ENCODE data around the gene USPL1. TPM values are rescaled to one million over a fixed set of nuclear protein-coding genes. Genes with fewer than 3 reads are reported as not detected.
"Not testable (repeated sequence)": the region's sequence is repeated elsewhere in the genome, so short reads cannot be mapped to it uniquely, and the experiment has no call there.

Gene USPL1
- total and polyA plus RNA-seq, 4 experiments from 2014 or later = 13.5 to 31.8 (median 22.7) TPM

DNA sequence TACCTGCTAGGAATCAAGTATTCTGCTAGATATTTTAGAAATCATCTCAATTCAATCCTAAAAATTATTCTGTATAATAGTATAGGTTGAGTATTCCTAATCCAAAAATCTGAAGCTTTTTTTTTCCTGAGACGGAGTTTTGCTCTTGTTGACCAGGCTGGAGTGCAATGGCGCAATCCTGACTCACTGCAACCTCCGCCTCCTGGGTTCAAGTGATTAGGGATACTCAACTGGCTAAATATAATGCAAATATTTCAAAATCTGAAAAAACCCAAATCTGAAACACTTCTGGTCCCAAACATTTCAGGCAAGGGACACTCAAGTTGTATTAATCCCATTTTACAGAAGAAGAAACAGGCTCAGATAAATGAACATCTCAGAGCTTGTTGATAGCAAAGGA is 17.2 kb upstream of the USPL1 start:
- Mint-ChIP-seq H3K27ac (no peak overlapping the region), H3K4me1 (no peaks in the 10 kb centered on the region), H3K27me3 (no peaks in the 10 kb centered on the region), H3K9me3 (no peaks in the 10 kb centered on the region), H3K4me3 (no peak overlapping the region), H3K36me3 (peaks cover 0 to 10% of the 10 kb centered on the region in 2 donors)
- CTCF ChIA-PET (ENCODE audit: partially characterized antibody) = no interaction called here
- no peaks in the 10 kb centered on the region for H3K9me3 ChIP-seq (ENCODE audit: control insufficient read depth in 1 of 2, low read length in 2 of 2)
- no peak overlapping the region for H3K27ac ChIP-seq (ENCODE audit: low read depth, low read length)
- no peak overlapping the region for H3K4me3 ChIP-seq (ENCODE audit: low read length in 2 of 2)
- POLR2A ChIA-PET (ENCODE audit: partially characterized antibody) = no interaction called here
- H3K4me1 ChIP-seq (ENCODE audit: insufficient read depth, low read length) = no peaks in the 10 kb centered on the region
- no peaks in the 10 kb centered on the region for H3K27me3 ChIP-seq (ENCODE audit: insufficient read depth, low read length)
- intact Hi-C loops (cut with micrococcal nuclease) = no loop called here
- no peaks in the 10 kb centered on the region for H3K36me3 ChIP-seq (ENCODE audit: insufficient read depth, low read length)
- DNase-seq = no peak

DNA sequence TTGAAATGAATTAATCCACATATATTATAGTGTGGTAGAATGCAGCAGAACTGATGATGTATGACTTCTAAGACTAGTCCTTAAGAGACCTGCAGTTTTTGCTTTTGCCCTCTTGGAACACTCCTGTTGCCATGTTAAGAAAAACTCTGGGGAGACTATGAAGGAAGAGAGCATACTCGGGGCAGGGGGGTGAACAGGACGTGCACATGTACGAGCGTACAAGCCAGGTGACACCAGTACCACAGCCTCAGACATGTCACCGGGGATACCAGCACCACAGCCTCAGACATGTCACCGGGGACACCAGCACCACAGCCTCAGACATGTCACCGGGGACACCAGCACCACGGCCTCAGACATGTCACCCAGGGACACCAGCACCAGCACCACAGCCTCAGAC is 15.9 kb upstream of the USPL1 start:
- Mint-ChIP-seq H3K4me1 (no peaks in the 10 kb centered on the region), H3K4me3 (no peak overlapping the region), H3K27me3 (no peaks in the 10 kb centered on the region), H3K36me3 (no peaks in the 10 kb centered on the region), H3K27ac (no peak overlapping the region), H3K9me3 (no peaks in the 10 kb centered on the region)
- ChIA-PET POLR2A (ENCODE audit: partially characterized antibody) (no interaction called here), CTCF (ENCODE audit: partially characterized antibody) (interaction anchor here (1.6 kb wide), 1 partner anchor 24 kb away, joined by 4 read pairs; no protein-coding TSS in a partner anchor)
- peaks cover under 1% of the 10 kb centered on the region for H3K4me1 ChIP-seq (ENCODE audit: insufficient read depth, low read length)
- intact Hi-C loops (cut with micrococcal nuclease) = no loop called here
- no peak overlapping the region for H3K4me3 ChIP-seq (ENCODE audit: low read length in 2 of 2)
- H3K27me3 ChIP-seq (ENCODE audit: insufficient read depth, low read length) = no peaks in the 10 kb centered on the region
- no peaks in the 10 kb centered on the region for H3K36me3 ChIP-seq (ENCODE audit: insufficient read depth, low read length)
- DNase-seq = no peak
- H3K9me3 ChIP-seq (ENCODE audit: control insufficient read depth in 1 of 2, low read length in 2 of 2) = no peaks in the 10 kb centered on the region
- H3K27ac ChIP-seq (ENCODE audit: low read depth, low read length) = no peak overlapping the region

DNA sequence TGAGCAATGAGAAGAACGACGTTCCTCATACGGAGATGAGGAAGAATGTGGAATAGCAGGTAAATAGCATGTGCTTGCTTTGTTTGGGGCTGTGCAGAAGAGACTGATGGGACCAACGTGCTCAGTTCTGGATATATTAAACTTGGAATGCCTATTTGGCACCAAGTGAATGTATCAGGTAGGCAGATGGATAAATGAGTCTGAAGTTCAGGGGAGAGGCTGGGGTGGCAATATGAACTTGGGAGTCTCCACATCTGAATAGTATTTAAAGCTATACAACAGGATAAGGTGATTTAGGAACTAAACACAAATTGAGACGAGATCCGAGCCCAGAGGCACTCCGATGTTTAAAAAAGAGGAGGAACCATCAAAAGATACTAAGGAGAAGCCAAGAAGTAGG is 12.7 kb upstream of the USPL1 start:
- H3K4me1 ChIP-seq (ENCODE audit: insufficient read depth, low read length) = peaks cover 19% of the 10 kb centered on the region
- no peaks in the 10 kb centered on the region for H3K36me3 ChIP-seq (ENCODE audit: insufficient read depth, low read length)
- Mint-ChIP-seq H3K4me1 (peaks cover 16 to 24% (median 17%) of the 10 kb centered on the region in 4 donors), H3K27ac (no peak overlapping the region), H3K27me3 (no peaks in the 10 kb centered on the region), H3K4me3 (no peak overlapping the region), H3K9me3 (no peaks in the 10 kb centered on the region), H3K36me3 (peaks cover 0 to 6% of the 10 kb centered on the region in 2 donors)
- H3K4me3 ChIP-seq (ENCODE audit: low read length in 2 of 2) = no peak overlapping the region
- ChIA-PET POLR2A (ENCODE audit: partially characterized antibody) (interaction anchor here (0.6 to 4.7 kb wide), 2 partner anchors 12 to 36 kb away, joined by 3 to 90 read pairs; partner anchors contain the start of gene USPL1), CTCF (ENCODE audit: partially characterized antibody) (interaction anchor here (0.8 kb wide), 1 partner anchor 23 kb away, joined by 4 read pairs; no protein-coding TSS in a partner anchor)
- intact Hi-C loops (cut with micrococcal nuclease) = no loop called here
- H3K9me3 ChIP-seq (ENCODE audit: control insufficient read depth in 1 of 2, low read length in 2 of 2) = no peaks in the 10 kb centered on the region
- H3K27me3 ChIP-seq (ENCODE audit: insufficient read depth, low read length) = no peaks in the 10 kb centered on the region
- DNase-seq = no peak
- H3K27ac ChIP-seq (ENCODE audit: low read depth, low read length) = no peak overlapping the region

DNA sequence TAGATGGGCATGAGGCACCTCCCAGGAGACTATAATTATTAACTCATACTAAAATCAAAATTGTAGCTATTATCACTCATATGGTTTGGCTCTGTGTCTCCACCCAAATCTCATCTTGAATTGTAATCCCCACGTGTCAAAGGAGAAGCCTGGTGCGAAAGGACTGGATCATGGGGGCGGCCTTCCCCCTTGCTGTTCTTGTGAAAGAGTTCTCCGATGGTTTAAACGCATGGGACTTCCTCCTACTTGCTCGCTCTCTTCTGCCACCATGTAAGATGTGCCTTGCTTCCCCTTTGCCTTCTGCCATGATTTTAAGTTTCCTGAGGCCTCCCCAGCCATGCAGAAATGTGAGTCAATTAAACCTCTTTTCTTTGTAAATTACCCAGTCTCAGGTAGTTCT is 10.5 kb upstream of the USPL1 start:
- intact Hi-C loops (cut with micrococcal nuclease); H3K9me3 ChIP-seq (ENCODE audit: control insufficient read depth in 1 of 2, low read length in 2 of 2); H3K27ac ChIP-seq (ENCODE audit: low read depth, low read length); H3K27me3 Mint-ChIP-seq; DNase-seq; H3K27me3 ChIP-seq (ENCODE audit: insufficient read depth, low read length); H3K4me3 ChIP-seq (ENCODE audit: low read length in 2 of 2); H3K36me3 ChIP-seq (ENCODE audit: insufficient read depth, low read length); H3K9me3 Mint-ChIP-seq: not testable (repeated sequence)
- peak overlapping the region; percentile 61 to 94 (median 86) for H3K27ac Mint-ChIP-seq
- H3K4me3 Mint-ChIP-seq = peak overlapping the region in 2 of 8 donors; percentile 2 to 22
- ChIA-PET POLR2A (ENCODE audit: partially characterized antibody) (interaction anchor here (1.2 to 4.7 kb wide), 2 partner anchors 10 to 141 kb away, joined by 6 to 90 read pairs; partner anchors contain the start of genes HMGB1 and USPL1), CTCF (ENCODE audit: partially characterized antibody) (interaction anchor here (1.6 to 3.4 kb wide), 2 partner anchors 26 to 233 kb away, joined by 5 to 12 read pairs; no protein-coding TSS in a partner anchor)
- H3K4me1 ChIP-seq (ENCODE audit: insufficient read depth, low read length) = peaks cover 19% of the 10 kb centered on the region
- peaks cover 0 to 12% of the 10 kb centered on the region in 2 donors for H3K36me3 Mint-ChIP-seq
- H3K4me1 Mint-ChIP-seq = peaks cover 18 to 29% (median 18%) of the 10 kb centered on the region in 4 donors

DNA sequence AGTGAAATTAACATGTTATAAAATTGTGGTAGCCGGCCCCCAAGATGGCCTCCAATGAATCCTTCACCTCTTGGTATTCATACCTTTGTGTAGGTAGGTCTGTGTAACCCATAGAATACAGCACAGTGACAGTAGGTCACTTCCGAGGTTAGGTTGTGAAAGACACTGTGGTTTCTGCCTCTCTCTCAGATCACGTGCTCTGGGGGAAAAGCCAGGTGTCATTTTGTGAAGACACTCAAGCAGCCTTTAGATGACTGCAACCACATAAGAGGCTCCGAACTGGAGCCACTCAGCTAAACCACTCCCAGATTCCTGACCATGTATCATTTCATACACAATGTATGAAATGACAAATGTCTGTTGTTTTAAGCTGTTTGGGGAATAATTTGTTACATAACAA is 9.8 kb upstream of the USPL1 start:
- Mint-ChIP-seq H3K36me3 (peaks cover 0 to 12% of the 10 kb centered on the region in 2 donors), H3K27ac (peak overlapping the region; percentile 84 to 90 (median 87)), H3K4me3 (peak overlapping the region in 7 of 8 donors; percentile 10 to 50 (median 17)), H3K9me3 (no peaks in the 10 kb centered on the region), H3K4me1 (peaks cover 18 to 29% (median 18%) of the 10 kb centered on the region in 4 donors), H3K27me3 (no peaks in the 10 kb centered on the region)
- H3K9me3 ChIP-seq (ENCODE audit: control insufficient read depth in 1 of 2, low read length in 2 of 2) = no peaks in the 10 kb centered on the region
- CTCF ChIA-PET (ENCODE audit: partially characterized antibody) = interaction anchor here (1.1 to 3.4 kb wide), 3 partner anchors 8 to 233 kb away, joined by 3 to 12 read pairs (median 5); no protein-coding TSS in a partner anchor
- no peaks in the 10 kb centered on the region for H3K36me3 ChIP-seq (ENCODE audit: insufficient read depth, low read length)
- intact Hi-C loops (cut with micrococcal nuclease) = loop anchor here (1.0 kb wide), 1 partner anchor 9 kb away; the partner anchor contains the start of gene USPL1
- peak; percentile 78 to 89 (median 83) for DNase-seq
- H3K4me3 ChIP-seq (ENCODE audit: low read length in 2 of 2) = no peak overlapping the region
- H3K27me3 ChIP-seq (ENCODE audit: insufficient read depth, low read length) = no peaks in the 10 kb centered on the region
- H3K27ac ChIP-seq (ENCODE audit: low read depth, low read length) = peak overlapping the region; percentile 17
- POLR2A ChIA-PET (ENCODE audit: partially characterized antibody) = interaction anchor here (0.6 to 4.7 kb wide), 6 partner anchors 9 to 449 kb away, joined by 3 to 90 read pairs (median 4); partner anchors contain the start of gene USPL1
- H3K4me1 ChIP-seq (ENCODE audit: insufficient read depth, low read length) = peaks cover 19% of the 10 kb centered on the region

DNA sequence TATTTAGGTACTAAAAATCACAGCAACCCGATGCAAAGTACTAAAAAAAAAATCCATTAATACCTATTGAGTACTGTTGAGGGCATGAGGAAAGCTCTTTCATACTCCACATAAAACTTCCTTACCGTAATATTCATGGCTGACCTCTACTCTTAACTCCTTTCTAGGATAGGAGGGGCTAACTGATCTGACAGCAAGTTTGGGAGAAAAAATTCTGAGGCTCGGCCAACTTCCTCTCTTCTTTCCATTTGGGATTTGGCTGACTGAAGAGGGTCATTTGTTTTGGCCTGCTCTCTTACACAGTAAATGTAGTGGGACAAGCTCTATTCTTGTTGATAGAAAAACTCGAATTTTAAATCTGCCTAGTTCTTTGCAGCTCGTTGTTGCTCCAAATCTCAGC is 9.4 kb upstream of the USPL1 start:
- H3K4me1 ChIP-seq (ENCODE audit: insufficient read depth, low read length) = peaks cover 19% of the 10 kb centered on the region
- Mint-ChIP-seq H3K27me3 (no peaks in the 10 kb centered on the region), H3K9me3 (no peaks in the 10 kb centered on the region), H3K4me1 (peaks cover 18 to 29% (median 19%) of the 10 kb centered on the region in 4 donors), H3K4me3 (peak overlapping the region in 3 of 8 donors; percentile 17 to 50 (median 34)), H3K27ac (peak overlapping the region; percentile 84 to 90 (median 87)), H3K36me3 (peaks cover 0 to 12% of the 10 kb centered on the region in 2 donors)
- intact Hi-C loops (cut with micrococcal nuclease) = loop anchor here (1.0 kb wide), 1 partner anchor 9 kb away; the partner anchor contains the start of gene USPL1
- no peak overlapping the region for H3K4me3 ChIP-seq (ENCODE audit: low read length in 2 of 2)
- H3K36me3 ChIP-seq (ENCODE audit: insufficient read depth, low read length) = no peaks in the 10 kb centered on the region
- DNase-seq = no peak
- H3K27me3 ChIP-seq (ENCODE audit: insufficient read depth, low read length) = no peaks in the 10 kb centered on the region
- H3K27ac ChIP-seq (ENCODE audit: low read depth, low read length) = peak overlapping the region; percentile 17
- ChIA-PET CTCF (ENCODE audit: partially characterized antibody) (interaction anchor here (1.1 to 3.4 kb wide), 3 partner anchors 8 to 234 kb away, joined by 3 to 12 read pairs (median 5); no protein-coding TSS in a partner anchor), POLR2A (ENCODE audit: partially characterized antibody) (interaction anchor here (0.6 to 4.7 kb wide), 4 partner anchors 9 to 213 kb away, joined by 3 to 90 read pairs (median 4); partner anchors contain the start of gene USPL1)
- H3K9me3 ChIP-seq (ENCODE audit: control insufficient read depth in 1 of 2, low read length in 2 of 2) = no peaks in the 10 kb centered on the region

DNA sequence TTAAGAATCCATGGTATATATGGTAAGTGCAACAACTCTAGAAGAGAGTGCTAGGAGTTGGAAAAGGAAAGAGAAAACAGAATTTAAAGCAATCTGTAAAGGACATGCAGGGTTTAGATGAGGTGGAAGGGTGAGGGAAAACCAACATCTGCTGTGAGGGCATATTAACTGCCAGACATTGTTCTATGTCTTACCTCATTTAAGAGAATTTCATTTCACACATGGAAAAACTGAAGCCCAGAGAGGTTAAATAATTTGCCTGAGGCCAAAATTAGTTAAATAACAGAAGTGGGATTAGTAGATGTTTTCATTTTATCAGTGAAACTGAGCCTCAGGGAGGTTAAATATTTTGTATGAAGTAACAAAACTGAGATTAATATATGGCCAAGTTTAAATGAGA is 7.4 kb upstream of the USPL1 start:
- H3K4me1 Mint-ChIP-seq = peaks cover 22 to 38% (median 25%) of the 10 kb centered on the region in 4 donors
- intact Hi-C loops (cut with micrococcal nuclease) = loop anchor here (10.0 kb wide), 2 partner anchors 676 to 1016 kb away; partner anchors contain the start of gene SLC7A1

More for the DNA sequence above, 7.4 kb upstream of the USPL1 start:
- Histone ChIP-seq H3K36me3 (ENCODE audit: insufficient read depth, low read length) (no peaks in the 10 kb centered on the region), H3K4me3 (ENCODE audit: low read length in 2 of 2) (no peak overlapping the region), H3K9me3 (ENCODE audit: control insufficient read depth in 1 of 2, low read length in 2 of 2) (no peaks in the 10 kb centered on the region), H3K27ac (ENCODE audit: low read depth, low read length) (no peak overlapping the region), H3K4me1 (ENCODE audit: insufficient read depth, low read length) (peaks cover 24% of the 10 kb centered on the region), H3K27me3 (ENCODE audit: insufficient read depth, low read length) (no peaks in the 10 kb centered on the region)
- CTCF ChIA-PET (ENCODE audit: partially characterized antibody) = interaction anchor here (0.9 kb wide), 1 partner anchor 30 kb away, joined by 4 read pairs; no protein-coding TSS in a partner anchor
- H3K36me3 Mint-ChIP-seq = peaks cover 2 to 12% of the 10 kb centered on the region in 2 donors
- POLR2A ChIA-PET (ENCODE audit: partially characterized antibody) = interaction anchor here (0.8 kb wide), 1 partner anchor 127 kb away, joined by 3 read pairs; no protein-coding TSS in a partner anchor
- H3K27ac Mint-ChIP-seq = peak overlapping the region in 2 of 7 donors; percentile 3 to 52
- no peaks in the 10 kb centered on the region for H3K9me3 Mint-ChIP-seq
- DNase-seq = no peak
- no peaks in the 10 kb centered on the region for H3K27me3 Mint-ChIP-seq
- H3K4me3 Mint-ChIP-seq = no peak overlapping the region
